Measurements from ENCODE around the gene CDR2. TPM values are rescaled to one million over a fixed set of nuclear protein-coding genes. Genes with fewer than 3 reads are reported as not detected.

CDR2 gene
- total and polyA plus RNA-seq, 9 of the 15 experiments (the other 6 are each of a cell fraction or from before 2014, with no cell fraction given): 4.6 to 30.3 (median 19.9) TPM

GRCh38 chr16:22423716-22424115 is 49.3 kb upstream of the CDR2 start:
- H3K4me1 ChIP-seq (replicated peaks in 1 of 2; ENCODE audit: control insufficient read depth in 2 of 2, insufficient read depth in 2 of 2, low read length in 2 of 2): no peaks in the 10 kb centered on the region; a peak in 2 of 5 replicates
- no peaks in the 10 kb centered on the region for H3K9me1 ChIP-seq (ENCODE audit: control insufficient read depth, insufficient read depth, low read length)
- ChIA-PET POLR2A (no interaction called here), CTCF (ENCODE audit: low intra/inter-chr PET ratio) (no interaction called here)
- ATAC-seq (no peak), FAIRE-seq (peak; percentile 46), DNase-seq (ENCODE audit: extremely low read depth in 1 of 4, low spot score in 3 of 4) (no peak)
- no peak overlapping the region for H3K9ac ChIP-seq (ENCODE audit: insufficient read depth in 1 of 2, low read depth in 2 of 2, low read length in 2 of 2)
- intact Hi-C loops (cut with micrococcal nuclease) (no loop called here), in situ Hi-C loops (cut with MboI) (no loop called here)
- H4K20me1 ChIP-seq (replicated peaks; ENCODE audit: control insufficient read depth, insufficient read depth, low read length): no peaks in the 10 kb centered on the region
- H3K9me3 ChIP-seq (replicated peaks; ENCODE audit: control insufficient read depth, insufficient read depth, low read depth, low read length): peaks cover 3% of the 10 kb centered on the region
- 96% methylated on average over 10 of the region's 12 CpGs for WGBS (ENCODE audit: insufficient coverage, low coverage, missing lambda C conversion rate)
- BruUV-seq (replicated peaks): no TSS peak
- H3K27ac ChIP-seq (ENCODE audit: extremely low read depth, low read depth, low read length): no peak overlapping the region
- H3K79me2 ChIP-seq (ENCODE audit: control insufficient read depth, insufficient read depth, low read length): no peaks in the 10 kb centered on the region
- H3K4me2 ChIP-seq (ENCODE audit: insufficient read depth, low read length): no peak overlapping the region
- no peak overlapping the region for H2AFZ ChIP-seq (ENCODE audit: low read depth, low read length)
- peaks cover 22% of the 10 kb centered on the region; the same call in 2 of the 3 replicates for H3K36me3 ChIP-seq (ENCODE audit: control insufficient read depth, insufficient read depth, low read length)
- H3K27me3 ChIP-seq (ENCODE audit: control insufficient read depth in 2 of 2, insufficient read depth in 2 of 2, low read length in 2 of 2): no peaks in the 10 kb centered on the region
- H3K4me3 ChIP-seq: no peak overlapping the region
- TF ChIP-seq ZNF518B (CRISPR knock-in tag; IDR thresholded peaks at IDR 0.05) (no peak), CTBP1 (IDR thresholded peaks at IDR 0.05; ENCODE audit: borderline replicate concordance) (no peak), SIN3B (IDR thresholded peaks at IDR 0.05; ENCODE audit: low read depth) (no peak), ZNF197 (CRISPR knock-in tag; IDR thresholded peaks at IDR 0.05; ENCODE audit: low read depth) (no peak), MBD2 (IDR thresholded peaks at IDR 0.05; ENCODE audit: borderline replicate concordance, low read depth) (no peak), MGA (IDR thresholded peaks at IDR 0.05) (no peak), ZC3H11A (IDR thresholded peaks at IDR 0.05; ENCODE audit: low read depth, low read length) (no peak), SUPT5H (IDR thresholded peaks at IDR 0.05) (0 out of 2 replicates have a peak, but pooled peaks have one; percentile 32)
